Smooth muscle cell of the pulmonary artery (primary cell): Measurements from ENCODE around the gene CNGB1. TPM values are rescaled to one million over a fixed set of nuclear protein-coding genes. Genes with fewer than 3 reads are reported as not detected.

Experiments used
- total RNA-seq: library from RNA; depleted of rRNA; stranded (reverse); fragments of >200 nt; gene quantifications from 2 replicates; pipeline ENCODE4 v1.2.3, GENCODE V29; 2014

Gene CNGB1
- total RNA-seq: not detected in 2 replicates

DNA sequence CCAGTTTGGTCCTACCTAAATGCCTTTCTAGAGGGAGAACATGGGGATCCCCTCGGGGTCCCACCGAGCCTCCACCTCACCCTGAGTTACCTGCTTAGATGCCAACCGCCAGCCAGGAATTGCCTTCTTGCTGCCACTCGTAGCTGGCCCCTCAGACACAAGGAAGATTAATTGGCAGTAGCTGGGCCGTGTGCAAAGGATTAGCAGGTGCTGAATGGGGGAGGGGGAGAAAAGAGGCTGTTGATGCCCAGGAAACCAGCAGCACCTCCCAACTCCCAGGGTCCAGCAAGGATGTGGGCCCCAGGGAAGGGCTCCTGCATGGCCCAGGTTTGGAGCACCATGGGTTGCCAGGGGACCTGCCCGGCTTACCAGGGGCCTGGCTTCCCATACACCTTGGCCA is at the start of gene CNGB1:
Gene CNGB1, minus strand, starts transcription at position 159 of the 400 bp plus-strand sequence. CDS start 3,842 bp downstream, outside the sequence.

DNA sequence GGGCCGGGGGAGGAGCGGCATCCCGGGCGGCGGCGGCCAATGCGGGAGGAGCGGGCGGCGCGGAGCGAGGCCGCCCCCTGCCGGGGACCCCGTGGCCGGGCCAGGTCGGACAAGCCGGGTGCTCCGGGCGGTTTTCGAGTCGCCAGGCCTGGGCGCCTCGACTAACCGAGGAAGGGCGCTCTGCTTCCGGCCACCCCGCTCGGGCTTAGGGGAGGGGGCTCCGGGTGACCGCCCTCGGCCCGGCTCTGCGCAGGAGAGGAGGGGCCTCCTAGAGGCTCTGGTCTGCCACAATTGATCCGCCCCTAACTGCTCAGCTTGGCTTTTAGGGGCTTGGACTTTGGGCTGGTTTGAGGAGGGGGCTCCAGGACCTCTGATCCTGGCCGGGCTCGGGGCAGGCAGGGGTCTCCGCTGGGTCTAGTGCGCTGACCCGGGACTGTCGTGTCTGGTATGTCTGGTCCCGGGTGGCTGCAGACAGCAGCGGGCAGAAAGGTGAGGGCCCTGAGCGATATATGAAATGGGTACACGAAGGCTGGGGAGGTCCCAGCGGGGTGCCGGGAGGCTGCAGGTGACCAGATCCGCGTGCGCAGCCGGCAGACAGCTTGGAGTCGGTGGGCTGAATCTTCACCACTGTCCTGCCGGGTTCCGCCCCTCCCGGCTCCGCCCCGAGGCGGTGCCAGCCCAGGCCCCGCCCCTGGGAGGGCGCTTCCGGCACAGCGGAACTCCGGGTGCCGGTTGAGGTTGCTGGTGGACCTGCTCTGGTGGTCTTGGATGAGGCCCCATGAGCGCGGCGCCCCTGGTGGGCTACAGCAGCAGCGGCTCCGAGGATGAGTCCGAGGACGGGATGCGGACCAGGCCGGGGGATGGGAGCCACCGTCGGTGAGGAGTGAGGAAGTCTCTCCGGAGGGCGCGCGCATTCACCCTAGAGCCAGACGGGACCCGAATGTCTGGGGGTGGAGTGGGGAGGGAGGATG is 30.1 kb upstream of the CNGB1 start, which contains the start of gene USB1:
Gene USB1, plus strand, starts transcription at position 702 of the 971 bp plus-strand sequence. Its CDS starts 77 bp downstream, at position 779.

DNA sequence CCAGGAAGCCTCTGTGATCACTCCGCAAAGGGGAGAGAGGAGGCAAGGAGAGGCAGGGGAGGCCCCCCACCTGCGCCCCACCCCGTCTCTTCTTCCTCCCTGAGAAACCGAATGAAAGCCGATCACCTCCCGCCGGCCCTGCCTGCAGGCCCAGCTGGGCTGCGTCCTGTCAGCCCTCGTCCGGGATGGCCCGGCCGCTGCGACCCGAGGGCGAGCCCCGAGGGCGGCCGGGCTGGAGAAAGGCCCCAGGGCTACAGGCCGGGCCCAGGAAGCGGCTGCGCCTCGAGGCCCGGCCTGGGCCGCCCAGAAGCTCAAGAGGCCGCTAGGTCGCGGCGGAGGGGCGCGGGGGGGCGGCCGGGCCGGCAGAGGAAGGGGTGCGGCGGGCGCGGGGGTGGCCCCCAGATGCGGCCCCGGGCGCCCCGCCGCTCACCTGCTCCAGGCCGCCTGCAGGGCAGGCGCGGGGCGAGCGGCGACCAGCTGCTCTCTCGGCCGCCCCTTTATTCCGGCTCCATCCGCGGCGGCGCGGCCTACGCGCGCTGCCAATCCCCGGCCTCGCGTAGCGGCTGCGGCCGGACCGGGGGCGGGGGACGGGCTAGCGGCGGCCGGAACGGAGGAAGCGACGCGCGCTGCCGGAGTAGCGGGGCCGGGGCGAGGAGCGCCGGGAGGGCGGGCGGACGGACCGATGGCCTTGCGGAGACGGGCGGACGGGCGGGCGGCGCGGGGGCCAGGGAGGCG is 29.2 kb upstream of the CNGB1 start, which contains the start of gene ZNF319:
Gene ZNF319, minus strand, starts transcription at position 702 of the 735 bp plus-strand sequence. CDS start 2,407 bp downstream, outside the sequence.

Other genes starting within 250 kb of the CNGB1 start
- gene KATNB1, start 235.4 kb downstream of the CNGB1 start, total RNA-seq: 24.4 and 33.0 TPM in 2 replicates
- 41.1 and 93.1 TPM in 2 replicates for gene KIFC3, start 168.6 kb downstream of the CNGB1 start, total RNA-seq
- 5.5 and 7.1 TPM in 2 replicates for gene ZNF319, start 29.5 kb upstream of the CNGB1 start, total RNA-seq
- gene USB1, start 30.3 kb upstream of the CNGB1 start, total RNA-seq: 44.6 and 53.8 TPM in 2 replicates
- gene MMP15, start 54.6 kb upstream of the CNGB1 start, total RNA-seq: 2.4 and 4.3 TPM in 2 replicates
- 27.6 and 29.8 TPM in 2 replicates for gene CFAP20, start 158.3 kb upstream of the CNGB1 start, total RNA-seq
- gene CSNK2A2, start 227.0 kb upstream of the CNGB1 start, total RNA-seq: 44.6 and 52.7 TPM in 2 replicates